HepG2 (cell line): ENCODE data around the gene TMED9. TPM values are rescaled to one million over a fixed set of nuclear protein-coding genes. Genes with fewer than 3 reads are reported as not detected.

Experiments
- ATF1 ChIP-seq: IDR thresholded peaks from 2 replicates; pipeline ENCODE4 v1.6.1; 2016; ENCODE audit warnings: mild to moderate bottlenecking, control low read depth
- FIP1L1 ChIP-seq: fragments of 200-400 bp; formaldehyde crosslinking; IDR thresholded peaks from 2 replicates; pipeline ENCODE4 v1.6.1; 2018; ENCODE audit warnings: low read depth, mild to moderate bottlenecking, low read length, moderate library complexity, borderline replicate concordance; ENCODE audit not compliant: insufficient read depth
- FOXK2 ChIP-seq: fragments of 450-650 bp; IDR thresholded peaks from 2 replicates; pipeline ENCODE4 v1.6.1; 2016
- IKZF4 ChIP-seq: sonication (generic); formaldehyde crosslinking; IDR thresholded peaks from 2 replicates; pipeline ENCODE4 v1.5.1; 2020; ENCODE audit warnings: borderline replicate concordance, mild to moderate bottlenecking, low read depth, missing genetic modification reagents; ENCODE audit errors: not compliant biosample characterization
- MED1 ChIP-seq: sonication (generic); formaldehyde crosslinking; IDR thresholded peaks from 2 replicates; pipeline ENCODE4 v1.4.0; 2020; ENCODE audit warnings: missing genetic modification reagents
- MEF2D ChIP-seq: sonication (generic); formaldehyde crosslinking; IDR thresholded peaks from 2 replicates; pipeline ENCODE4 v1.5.1; 2020; ENCODE audit warnings: mild to moderate bottlenecking, missing genetic modification reagents
- MIER3 ChIP-seq: IDR thresholded peaks from 2 replicates; pipeline ENCODE4 v1.6.1; 2016; ENCODE audit warnings: missing compliant biosample characterization, borderline replicate concordance
- MYNN ChIP-seq: sonication (generic); formaldehyde crosslinking; IDR thresholded peaks from 2 replicates; pipeline ENCODE4 v1.4.0; 2020; ENCODE audit warnings: mild to moderate bottlenecking, low read depth, missing genetic modification reagents
- MYPOP ChIP-seq: sonication (generic); formaldehyde crosslinking; IDR thresholded peaks from 2 replicates; pipeline ENCODE4 v1.8.1; 2023; ENCODE audit warnings: mild to moderate bottlenecking, moderate library complexity, missing genetic modification reagents
- RNF2 ChIP-seq: fragments of 450-650 bp; conservative IDR thresholded peaks from 2 replicates; pipeline ENCODE4 v1.6.1; 2016; ENCODE audit warnings: low read depth
- SAFB2 ChIP-seq: sonication (generic); formaldehyde crosslinking; IDR thresholded peaks from 2 replicates; pipeline ENCODE4 v1.5.1; 2020; ENCODE audit warnings: missing genetic modification reagents, low read depth, mild to moderate bottlenecking, borderline replicate concordance
- TFAP4 ChIP-seq: sonication (generic); IDR thresholded peaks from 2 replicates; pipeline ENCODE4 v1.6.1; 2016; ENCODE audit warnings: low read depth, borderline replicate concordance
- UBTF ChIP-seq: sonication (generic); formaldehyde crosslinking; IDR thresholded peaks from 2 replicates; pipeline ENCODE4 v1.4.0; 2020; ENCODE audit warnings: mild to moderate bottlenecking, missing genetic modification reagents
- ZFAT ChIP-seq: sonication (generic); formaldehyde crosslinking; conservative IDR thresholded peaks from 2 replicates; pipeline ENCODE4 v1.8.1; 2023; ENCODE audit warnings: missing genetic modification reagents, inconsistent platforms
- ZFP36L2 ChIP-seq: sonication (generic); formaldehyde crosslinking; IDR thresholded peaks from 2 replicates; pipeline ENCODE4 v1.4.0; 2020; ENCODE audit warnings: missing genetic modification reagents
- ZFP82 ChIP-seq: sonication (generic); formaldehyde crosslinking; IDR thresholded peaks from 2 replicates; pipeline ENCODE4 v1.5.1; 2020; ENCODE audit warnings: mild to moderate bottlenecking, missing genetic modification reagents, borderline replicate concordance
- ZMYM2 ChIP-seq: sonication (generic); formaldehyde crosslinking; IDR thresholded peaks from 2 replicates; pipeline ENCODE4 v1.8.0; 2022; ENCODE audit warnings: mild to moderate bottlenecking, missing genetic modification reagents
- ZNF10 ChIP-seq: sonication (generic); formaldehyde crosslinking; IDR thresholded peaks from 2 replicates; pipeline ENCODE4 v1.4.0; 2020; ENCODE audit warnings: mild to moderate bottlenecking, low read depth, missing genetic modification reagents, borderline replicate concordance
- ZNF20 ChIP-seq: sonication (generic); formaldehyde crosslinking; IDR thresholded peaks from 2 replicates; pipeline ENCODE4 v1.4.0; 2020; ENCODE audit warnings: mild to moderate bottlenecking, moderate library complexity, missing genetic modification reagents
- ZNF414 ChIP-seq: sonication (generic); formaldehyde crosslinking; IDR thresholded peaks from 2 replicates; pipeline ENCODE4 v1.5.0; 2020; ENCODE audit warnings: missing genetic modification reagents
- ZNF484 ChIP-seq: sonication (generic); formaldehyde crosslinking; IDR thresholded peaks from 2 replicates; pipeline ENCODE4 v1.5.1; 2020; ENCODE audit warnings: mild to moderate bottlenecking, low read depth, missing genetic modification reagents, borderline replicate concordance
- ZNF549 ChIP-seq: sonication (generic); formaldehyde crosslinking; IDR thresholded peaks from 2 replicates; pipeline ENCODE4 v1.5.0; 2020; ENCODE audit warnings: missing genetic modification reagents
- ZNF629 ChIP-seq: sonication (generic); formaldehyde crosslinking; conservative IDR thresholded peaks from 2 replicates; pipeline ENCODE4 v1.5.0; 2020; ENCODE audit warnings: missing genetic modification reagents
- ZNF7 ChIP-seq: IDR thresholded peaks from 2 replicates; pipeline ENCODE4 v1.6.1; 2016; ENCODE audit warnings: missing biosample characterization, missing genetic modification reagents
- ZNF761 ChIP-seq: sonication (generic); formaldehyde crosslinking; conservative IDR thresholded peaks from 2 replicates; pipeline ENCODE4 v1.4.0; 2020; ENCODE audit warnings: mild to moderate bottlenecking, missing genetic modification reagents
- polyA plus RNA-seq, 8 experiments: library from polyadenylated mRNA; depleted of rRNA in 3 of 8; stranded (reverse) in 7 of 8; unstranded in 1 of 8; fragments of >200 nt; fragmentation: Illumina TruSeq in 4 of 8; extraction: Trizol in 4 of 8; gene quantifications; 2 replicates each; pipeline versions ENCODE4 v1.2.1 to v1.2.3, GENCODE V29; 2011 to 2016; ENCODE audit warnings: low read depth in 4 of 8, missing spikeins in 1 of 8, mixed read lengths in 1 of 8; ENCODE audit not compliant: insufficient read depth in 1 of 8
- total RNA-seq, 5 experiments: library from RNA; depleted of rRNA; stranded (reverse); fragments of >200 nt; fragmentation: Illumina TruSeq; extraction: Trizol; gene quantifications; 2 replicates each; pipeline ENCODE4 v1.2.3, GENCODE V29; 2016; ENCODE audit warnings: low read depth in 1 of 5

The TMED9 gene
- total and polyA plus RNA-seq, 2 of the 13 experiments (the other 11 are each of a cell fraction or from before 2014, with no cell fraction given): 161 to 350 TPM

- TF ChIP-seq FIP1L1: no peak
- 0 out of 2 replicates have a peak, but pooled peaks have one; percentile 21 for TF ChIP-seq ZFP82 (CRISPR knock-in tag)
- no peak for TF ChIP-seq ZNF484
- no peak for TF ChIP-seq ZNF10 (CRISPR knock-in tag)
- TF ChIP-seq IKZF4 (CRISPR knock-in tag): peak; percentile 83
- TF ChIP-seq MED1 (CRISPR knock-in tag): no peak; the same call in 1 of the 2 replicates
- peak; percentile 36; the same call in 1 of the 2 replicates for TF ChIP-seq MYPOP (CRISPR knock-in tag)
- TF ChIP-seq UBTF (CRISPR knock-in tag): peak; percentile 76; the same call in 1 of the 2 replicates
- 0 out of 2 replicates have a peak, but pooled peaks have one; percentile 20 for TF ChIP-seq ZNF20 (CRISPR knock-in tag)
- TF ChIP-seq ZNF7 (CRISPR knock-in tag): no peak
- no peak for TF ChIP-seq ZNF549 (CRISPR knock-in tag)
- TF ChIP-seq ZNF761: peak; percentile 49; the same call in 1 of the 2 replicates
- TF ChIP-seq SAFB2 (CRISPR knock-in tag): 0 out of 2 replicates have a peak, but pooled peaks have one; percentile 30
- TF ChIP-seq MYNN (CRISPR knock-in tag): no peak
- TF ChIP-seq ZNF629 (CRISPR knock-in tag): no peak
- TF ChIP-seq ZFAT (CRISPR knock-in tag): no peak
- no peak for TF ChIP-seq MIER3 (CRISPR knock-in tag)
- TF ChIP-seq ATF1 (CRISPR knock-in tag): no peak
- no peak for TF ChIP-seq FOXK2
- no peak for TF ChIP-seq RNF2
- TF ChIP-seq ZFP36L2 (CRISPR knock-in tag): no peak
- TF ChIP-seq ZMYM2 (CRISPR knock-in tag): no peak
- no peak for TF ChIP-seq MEF2D (CRISPR knock-in tag)
- no peak for TF ChIP-seq TFAP4
- TF ChIP-seq ZNF414 (CRISPR knock-in tag): 0 out of 2 replicates have a peak, but pooled peaks have one; percentile 39
Measured at GRCh38 chr5:177599731-177600507, 7.9 kb downstream of the TMED9 start, which contains the start of gene B4GALT7 (continued).
